Measurements from ENCODE around the gene TMEM186. TPM values are rescaled to one million over a fixed set of nuclear protein-coding genes. Genes with fewer than 3 reads are reported as not detected.
"Not testable (repeated sequence)": the region's sequence is repeated elsewhere in the genome, so short reads cannot be mapped to it uniquely, and the experiment has no call there.

TMEM186 gene
- total RNA-seq, 2 experiments from 2014 or later, result 15.3 to 15.4 TPM

DNA sequence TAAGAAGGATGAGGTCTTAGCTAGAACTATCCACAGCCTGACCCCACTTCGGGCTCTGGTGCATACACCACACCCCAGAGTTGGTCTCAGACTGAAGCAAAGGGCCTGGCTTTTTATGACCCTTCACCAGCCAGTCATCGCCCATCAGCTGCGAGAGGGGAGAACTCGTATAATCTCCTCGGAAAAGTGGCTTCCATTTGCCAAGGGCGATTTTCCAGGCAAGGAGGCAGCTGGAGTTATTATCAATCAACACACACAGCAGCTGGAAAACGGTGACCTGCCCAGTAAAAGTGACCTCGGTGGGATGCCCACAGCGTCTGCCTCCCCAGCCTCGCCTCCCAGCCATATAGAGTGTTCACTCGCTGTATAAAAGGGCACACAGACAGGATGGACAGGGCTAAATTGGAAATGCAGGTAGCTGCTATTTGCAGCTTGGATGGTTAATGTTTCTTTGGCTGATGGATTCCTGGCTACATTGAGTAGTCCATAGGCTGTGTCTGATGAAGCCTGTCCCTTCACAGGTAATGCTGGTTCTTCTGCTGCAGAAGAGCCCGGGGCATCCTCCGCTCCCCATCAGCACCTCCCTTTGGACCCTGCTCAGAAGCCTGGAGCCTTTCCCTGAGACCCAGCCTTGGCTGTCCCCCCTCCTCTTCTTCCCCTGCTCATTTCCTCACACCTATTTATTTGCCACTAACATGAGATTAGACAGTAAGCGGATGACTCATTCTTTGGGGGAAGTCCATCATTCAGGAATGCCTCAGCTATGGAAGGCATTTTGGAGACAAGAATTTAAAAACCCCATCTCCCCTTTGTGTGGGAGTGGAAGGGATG is 45.7 kb downstream of the TMEM186 start:
- Mint-ChIP-seq H3K9me3 (no peaks in the 10 kb centered on the region), H3K36me3 (ENCODE audit: low read depth) (no peaks in the 10 kb centered on the region), H3K27me3 (no peaks in the 10 kb centered on the region), H3K4me3 (no peak overlapping the region), H3K4me1 (ENCODE audit: low read depth) (no peaks in the 10 kb centered on the region), H3K27ac (no peak overlapping the region)
- ChIA-PET POLR2A (interaction anchor here (0.6 kb wide), 1 partner anchor 390 kb away, joined by 3 read pairs; no protein-coding TSS in a partner anchor), CTCF (no interaction called here)
- intact Hi-C loops (cut with micrococcal nuclease), result no loop called here
- no peak for DNase-seq
- TF ChIP-seq CTCF (IDR thresholded peaks at IDR 0.05), result no peak
- ATAC-seq, result no peak

GRCh38 chr16:8748944-8749343 is 48.5 kb downstream of the TMEM186 start:
- H3K27me3 Mint-ChIP-seq; DNase-seq; H3K36me3 Mint-ChIP-seq (ENCODE audit: low read depth); H3K27ac Mint-ChIP-seq; intact Hi-C loops (cut with micrococcal nuclease); ATAC-seq; H3K4me1 Mint-ChIP-seq (ENCODE audit: low read depth); H3K4me3 Mint-ChIP-seq; POLR2A ChIA-PET; H3K9me3 Mint-ChIP-seq: not testable (repeated sequence)
- CTCF ChIA-PET, result interaction anchor here (0.6 kb wide), 1 partner anchor 336 kb away, joined by 3 read pairs; no protein-coding TSS in a partner anchor

Other genes with a start within 250 kb of the TMEM186 start
- gene TMEM114, start 207.1 kb downstream of the TMEM186 start, total RNA-seq, result not detected
- 10 to 100 TPM; 31.7 to 31.9 TPM for gene METTL22, start 175.9 kb downstream of the TMEM186 start, total RNA-seq
- 1 to 10 TPM; 5.1 TPM for gene ABAT, start 123.0 kb downstream of the TMEM186 start, total RNA-seq
- gene PMM2, start 200 bp upstream of the TMEM186 start, total RNA-seq, result 10 to 100 TPM; 32.7 to 34.3 TPM
- 10 to 100 TPM; 63.9 to 72.6 TPM for gene CARHSP1, start 71.4 kb upstream of the TMEM186 start, total RNA-seq
- not detected for gene LITAFD, start 84.7 kb upstream of the TMEM186 start, total RNA-seq
- 100 to 1,000 TPM; 155 to 163 TPM for gene USP7, start 166.3 kb upstream of the TMEM186 start, total RNA-seq

Measured in activated CD8-positive, alpha-beta T cell treated with anti-CD3 and anti-CD28 coated beads for 36 hours (primary cell).